HG03066 (cell line): ENCODE results near the gene ANKRD62.

Source experiments
- ATAC-seq: cut with Tn5 transposase; IDR thresholded peaks from one replicate; pipeline ENCODE4 v1.9.1; 2021; ENCODE audit warnings: low read depth; ENCODE audit not compliant: unreplicated experiment

Gene ANKRD62

GRCh38 chr18:12162786-12163185 is 69.1 kb downstream of the ANKRD62 start:
- no peak for ATAC-seq

GRCh38 chr18:12165038-12165768 is 71.6 kb downstream of the ANKRD62 start:
- no peak for ATAC-seq
